ENCODE data around the gene SPTAN1.

- TF ChIP-seq, protein P1, sequence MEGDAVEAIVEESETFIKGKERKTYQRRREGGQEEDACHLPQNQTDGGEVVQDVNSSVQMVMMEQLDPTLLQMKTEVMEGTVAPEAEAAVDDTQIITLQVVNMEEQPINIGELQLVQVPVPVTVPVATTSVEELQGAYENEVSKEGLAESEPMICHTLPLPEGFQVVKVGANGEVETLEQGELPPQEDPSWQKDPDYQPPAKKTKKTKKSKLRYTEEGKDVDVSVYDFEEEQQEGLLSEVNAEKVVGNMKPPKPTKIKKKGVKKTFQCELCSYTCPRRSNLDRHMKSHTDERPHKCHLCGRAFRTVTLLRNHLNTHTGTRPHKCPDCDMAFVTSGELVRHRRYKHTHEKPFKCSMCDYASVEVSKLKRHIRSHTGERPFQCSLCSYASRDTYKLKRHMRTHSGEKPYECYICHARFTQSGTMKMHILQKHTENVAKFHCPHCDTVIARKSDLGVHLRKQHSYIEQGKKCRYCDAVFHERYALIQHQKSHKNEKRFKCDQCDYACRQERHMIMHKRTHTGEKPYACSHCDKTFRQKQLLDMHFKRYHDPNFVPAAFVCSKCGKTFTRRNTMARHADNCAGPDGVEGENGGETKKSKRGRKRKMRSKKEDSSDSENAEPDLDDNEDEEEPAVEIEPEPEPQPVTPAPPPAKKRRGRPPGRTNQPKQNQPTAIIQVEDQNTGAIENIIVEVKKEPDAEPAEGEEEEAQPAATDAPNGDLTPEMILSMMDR (IDR thresholded peaks at IDR 0.05) = no peak
- TF ChIP-seq POLR2AphosphoS5 (IDR thresholded peaks at IDR 0.05; ENCODE audit: low read depth, low read length) = no peak
Measured at GRCh38 chr9:128619779-128620178, 67.4 kb downstream of the SPTAN1 start.
